ENCODE results near the gene SPRYD7.

GRCh38 chr13:49874430-49874829 lies 61.7 kb downstream of the SPRYD7 start:
- TF ChIP-seq EZH2 (IDR thresholded peaks at IDR 0.05) (no peak), FOXP2 (optimal IDR thresholded peaks at IDR 0.05; ENCODE audit: control extremely low read depth, extremely low read length, insufficient read depth) (no peak)
